D341Med (cell line): ENCODE results near the gene KCNJ13.
A peak's percentile ranks its signal among the peaks of the same experiment; 100 is the strongest.
"Not testable (repeated sequence)": the region's sequence is repeated elsewhere in the genome, so short reads cannot be mapped to it uniquely, and the experiment has no call there.

Source experiments
- DNase-seq: peaks from one replicate; pipeline ENCODE4 v3.0.0; 2012; ENCODE audit warnings: low spot score

KCNJ13 gene

GRCh38 chr2:232767866-232768265, 8.5 kb downstream of the KCNJ13 start:
- DNase-seq = no peak

- DNase-seq = peak; percentile 49
These were observed 15.0 kb downstream of the KCNJ13 start for GRCh38 chr2:232761301-232761907.

- no peak for DNase-seq
These were observed 18.5 kb downstream of the KCNJ13 start for GRCh38 chr2:232757905-232758304.

GRCh38 chr2:232750135-232750671, 26.2 kb downstream of the KCNJ13 start:
- DNase-seq = peak; percentile 55

- no peak for DNase-seq
These were observed 27.0 kb downstream of the KCNJ13 start for GRCh38 chr2:232749331-232749730.

- DNase-seq = no peak
These were observed 28.3 kb downstream of the KCNJ13 start for GRCh38 chr2:232748038-232748437.

- DNase-seq = no peak
These were observed 31.4 kb downstream of the KCNJ13 start for GRCh38 chr2:232744963-232745362.

GRCh38 chr2:232741972-232742371, 34.4 kb downstream of the KCNJ13 start:
- no peak for DNase-seq

GRCh38 chr2:232741294-232741693, 35.1 kb downstream of the KCNJ13 start:
- no peak for DNase-seq

- DNase-seq = no peak
These were observed 44.9 kb downstream of the KCNJ13 start for GRCh38 chr2:232731470-232731869.

- DNase-seq = no peak
These were observed 47.6 kb downstream of the KCNJ13 start for GRCh38 chr2:232728785-232729184.

GRCh38 chr2:232723027-232723426, 53.3 kb downstream of the KCNJ13 start:
- no peak for DNase-seq

- DNase-seq = no peak
These were observed 54.5 kb downstream of the KCNJ13 start for GRCh38 chr2:232721882-232722281.

- DNase-seq = no peak
These were observed 55.1 kb downstream of the KCNJ13 start for GRCh38 chr2:232721261-232721660.

GRCh38 chr2:232720056-232720455, 56.3 kb downstream of the KCNJ13 start:
- not testable (repeated sequence) for DNase-seq
